HG03439 (cell line): Measurements from ENCODE around the gene BNC2.

Experiments
- ATAC-seq: cut with Tn5 transposase; IDR thresholded peaks from one replicate; pipeline ENCODE4 v1.9.1; 2021; ENCODE audit warnings: mild to moderate bottlenecking, moderate library complexity; ENCODE audit not compliant: unreplicated experiment

Gene BNC2

GRCh38 chr9:16524823-16525222, 345.6 kb downstream of the BNC2 start:
- no peak for ATAC-seq

GRCh38 chr9:16524078-16524477, 346.4 kb downstream of the BNC2 start:
- no peak for ATAC-seq

GRCh38 chr9:16521868-16522411, 348.5 kb downstream of the BNC2 start:
- ATAC-seq: no peak

DNA sequence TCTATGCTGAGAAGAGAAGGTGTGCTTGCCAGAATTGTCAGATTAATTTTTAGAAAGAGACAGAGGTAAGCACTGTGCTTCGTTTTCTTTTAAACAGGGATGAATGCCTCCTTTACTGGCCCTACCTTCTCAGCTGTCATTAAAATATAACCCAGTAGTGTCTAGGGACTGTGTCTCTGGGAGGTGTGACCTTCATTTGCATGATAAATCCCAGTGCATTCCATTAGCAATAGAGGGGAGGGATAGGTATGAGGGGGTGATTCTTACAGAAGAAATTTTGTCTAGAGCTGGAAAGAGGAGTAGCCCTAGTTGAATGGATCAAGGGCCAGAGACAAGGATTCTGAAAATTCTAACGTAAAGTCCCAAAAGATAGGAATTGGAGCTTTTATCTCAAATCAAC, 351.5 kb downstream of the BNC2 start:
- ATAC-seq: no peak

- ATAC-seq: no peak
Measured at GRCh38 chr9:16516891-16517290, 353.6 kb downstream of the BNC2 start.

DNA sequence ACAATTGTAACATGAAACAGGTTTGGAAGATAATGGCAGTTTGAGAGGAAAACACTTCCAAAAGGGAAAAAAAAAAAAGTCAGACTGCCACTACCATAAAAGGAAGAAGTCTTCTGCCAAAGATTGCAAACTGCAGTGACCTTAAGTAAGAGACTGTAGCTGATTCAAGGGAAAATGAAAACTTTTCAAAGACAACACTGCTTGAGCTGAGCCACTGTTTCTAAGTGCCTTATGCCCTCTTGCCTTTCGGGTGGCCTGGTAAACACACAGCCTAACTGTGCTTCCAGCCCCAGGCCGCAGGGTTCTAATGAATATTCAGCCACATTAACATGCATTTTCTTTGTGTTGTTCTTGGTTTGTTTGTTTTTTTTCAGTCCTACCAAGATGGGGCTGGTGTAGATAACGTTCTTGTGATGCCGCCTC, 354.6 kb downstream of the BNC2 start:
- no peak for ATAC-seq

DNA sequence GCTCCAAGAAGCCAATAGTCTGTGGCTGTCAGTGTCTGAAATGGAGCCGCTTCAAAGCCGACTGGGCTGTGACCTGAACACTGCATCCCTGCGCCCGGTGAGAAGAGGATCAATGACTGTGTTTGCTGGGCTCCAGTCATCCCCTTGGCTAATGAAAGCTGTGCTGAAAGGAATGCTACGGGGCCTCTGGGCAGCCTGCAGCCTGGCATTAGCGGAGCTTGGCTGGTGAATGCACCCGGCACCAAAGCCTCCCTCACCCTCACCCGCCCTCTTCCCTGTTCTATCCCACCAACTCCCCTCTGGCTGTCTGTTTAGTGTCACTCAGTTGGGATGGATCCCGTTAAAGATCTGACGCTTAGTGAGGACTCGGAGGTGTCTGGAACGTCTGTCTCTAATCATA, 355.3 kb downstream of the BNC2 start:
- no peak for ATAC-seq

DNA sequence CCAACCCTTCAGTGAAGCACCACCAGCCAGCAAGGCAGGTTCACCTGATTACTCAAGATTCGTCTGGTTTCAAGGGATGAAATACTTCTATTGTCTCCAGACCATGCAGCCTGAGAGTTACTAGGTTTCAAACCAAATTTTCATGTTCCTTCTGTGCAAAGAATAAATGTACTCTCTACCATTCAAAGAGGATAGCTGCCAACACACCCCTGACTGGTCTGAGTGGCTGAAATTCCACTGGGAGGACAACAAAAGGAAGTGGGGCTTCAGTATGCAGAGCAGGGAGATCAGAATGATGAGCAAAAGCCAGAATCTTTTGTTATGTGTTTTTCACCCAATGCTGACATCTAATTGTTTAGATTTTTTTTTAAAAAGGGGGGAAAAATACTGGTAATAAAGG, 356.3 kb downstream of the BNC2 start:
- no peak for ATAC-seq

GRCh38 chr9:16512281-16512680, 358.2 kb downstream of the BNC2 start:
- ATAC-seq: no peak

DNA sequence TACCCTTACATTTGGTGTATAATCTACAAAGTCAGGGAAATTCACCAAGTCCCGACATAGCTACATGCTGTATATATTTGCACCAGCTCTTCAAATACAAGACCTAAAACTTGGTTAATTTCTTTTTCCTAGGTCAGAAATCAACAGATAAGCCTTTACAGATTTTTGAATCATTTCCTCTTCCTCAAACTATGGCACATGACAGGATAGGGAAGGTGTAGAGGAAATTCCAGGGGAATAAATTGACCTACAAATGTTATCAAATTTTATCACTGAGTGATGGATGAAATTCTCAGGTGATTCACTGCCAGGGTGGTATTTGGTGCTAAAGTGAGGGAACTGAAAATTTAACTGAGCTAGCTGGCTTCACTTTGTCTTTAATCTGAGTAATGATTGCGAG, 360.0 kb downstream of the BNC2 start:
- ATAC-seq: no peak

GRCh38 chr9:16509997-16510396, 360.5 kb downstream of the BNC2 start:
- no peak for ATAC-seq

DNA sequence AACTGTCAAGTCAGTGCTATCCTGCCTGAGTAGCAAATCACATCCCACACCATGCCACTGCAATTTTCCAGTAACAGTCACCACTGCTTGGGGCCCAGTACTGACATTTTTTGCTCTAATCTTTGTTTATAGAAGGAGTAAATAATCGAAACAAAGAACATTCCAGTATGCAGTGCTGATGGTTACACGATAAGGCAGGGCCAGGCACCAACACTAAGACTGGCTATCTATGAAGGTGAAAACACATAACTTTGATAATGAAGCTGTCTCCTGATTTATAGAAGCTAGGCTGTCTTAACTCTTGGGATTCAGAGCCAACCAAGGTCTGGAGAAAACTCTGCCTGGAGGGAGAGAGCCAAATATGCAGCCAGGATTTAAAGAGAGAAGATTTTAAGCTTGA, 365.3 kb downstream of the BNC2 start:
- ATAC-seq: no peak

GRCh38 chr9:16501726-16502125, 368.7 kb downstream of the BNC2 start:
- no peak for ATAC-seq

DNA sequence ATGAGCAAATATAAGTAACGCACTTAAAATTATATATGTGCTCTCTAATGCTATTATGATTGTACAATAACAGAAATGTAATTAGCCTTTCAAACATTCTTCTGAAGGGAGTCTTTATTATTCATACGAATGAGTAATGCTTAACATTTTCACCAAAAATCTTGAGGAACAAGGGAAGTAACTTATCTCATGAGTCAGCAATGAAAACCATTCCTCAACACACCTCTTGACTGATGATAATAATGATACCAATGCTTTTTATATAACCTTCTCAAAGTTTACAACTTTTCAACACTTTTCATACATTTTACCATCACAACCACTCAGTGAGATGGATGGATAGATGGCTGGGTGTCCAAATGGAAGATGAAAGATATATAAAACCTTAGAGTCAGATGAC, 369.3 kb downstream of the BNC2 start:
- no peak for ATAC-seq

DNA sequence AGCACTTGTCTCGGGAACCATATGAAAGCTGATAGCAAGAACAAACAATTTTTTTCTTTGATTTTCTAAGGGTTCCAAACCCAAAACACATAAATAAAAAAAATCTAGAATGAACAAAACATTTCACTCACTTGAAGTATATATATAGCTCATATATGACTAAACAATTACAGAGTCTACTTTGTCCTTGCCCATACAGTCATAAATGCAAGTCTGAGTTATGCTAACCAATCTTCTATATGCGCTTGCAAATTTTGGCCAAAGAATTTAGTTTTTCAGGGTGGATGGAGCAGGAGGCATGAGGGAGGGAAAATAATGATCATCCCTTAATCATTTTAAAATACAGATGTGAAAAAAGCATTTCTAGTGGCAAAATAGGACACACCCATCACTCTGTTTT, 370.1 kb downstream of the BNC2 start:
- ATAC-seq: no peak

- ATAC-seq: no peak
Measured at GRCh38 chr9:16499892-16500291, 370.6 kb downstream of the BNC2 start.

GRCh38 chr9:16496908-16497307, 373.6 kb downstream of the BNC2 start:
- ATAC-seq: no peak

GRCh38 chr9:16487915-16488314, 382.6 kb downstream of the BNC2 start:
- ATAC-seq: no peak

GRCh38 chr9:16485575-16486321, 384.7 kb downstream of the BNC2 start:
- ATAC-seq: no peak

GRCh38 chr9:16485160-16485559, 385.3 kb downstream of the BNC2 start:
- no peak for ATAC-seq

GRCh38 chr9:16484744-16485143, 385.7 kb downstream of the BNC2 start:
- no peak for ATAC-seq

DNA sequence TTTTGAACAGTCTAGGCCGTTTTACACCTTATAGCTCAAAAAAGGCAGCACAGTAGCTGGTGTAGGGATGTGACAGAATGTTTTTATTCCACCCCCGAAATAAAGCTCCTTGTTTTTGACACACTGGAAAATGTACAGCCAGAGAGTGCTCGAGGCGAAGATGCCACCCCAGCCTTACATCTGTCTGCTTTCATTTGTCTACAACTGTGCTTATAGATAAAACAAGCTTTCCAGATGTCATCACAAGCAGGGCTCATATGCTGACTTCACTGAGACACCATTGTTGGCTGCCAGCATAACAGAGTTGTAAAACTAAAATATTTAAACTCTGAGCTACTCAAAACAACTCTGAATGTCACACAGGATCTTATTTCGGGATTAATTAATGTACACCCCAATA, 386.3 kb downstream of the BNC2 start:
- no peak for ATAC-seq

DNA sequence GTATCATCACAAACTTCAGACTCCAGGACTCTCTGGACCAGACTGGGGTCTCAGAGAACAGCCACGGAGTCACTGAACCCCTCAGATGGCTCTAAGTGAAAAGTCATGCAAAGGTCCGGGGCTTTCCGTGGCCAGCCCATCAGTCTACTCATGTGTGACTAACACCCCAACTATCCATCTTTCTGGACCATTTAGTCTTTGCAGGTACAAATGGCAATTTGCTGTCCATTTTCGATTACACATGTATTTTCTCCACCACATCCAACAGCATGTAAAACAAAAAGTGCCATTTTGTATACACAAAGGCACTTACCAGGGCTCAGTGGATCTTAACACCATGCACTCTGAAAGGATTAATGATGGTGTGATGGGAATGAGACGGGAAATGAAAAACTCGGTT, 387.7 kb downstream of the BNC2 start:
- no peak for ATAC-seq
